Common myeloid progenitor, CD34-positive (primary cell): ENCODE measurements around the gene PWP1.
A peak's percentile ranks its signal among the peaks of the same experiment; 100 is the strongest.

Source experiments
- CTCF ChIA-PET: fragments of 350-600 bp; sonication (Branson Sonifier 250); formaldehyde crosslinking; loops from one replicate; lab custom pipeline; 2021; ENCODE audit warnings: antibody characterized with exemption; lab: Charles Lee
- POLR2A ChIA-PET: fragments of 350-600 bp; sonication (Branson Sonifier 250); formaldehyde crosslinking; loops from one replicate; lab custom pipeline; 2021; ENCODE audit warnings: antibody characterized with exemption; lab: Charles Lee
- DNase-seq, 3 donors: peaks; one replicate each; pipeline versions ENCODE4 v3.0.0 to v3.0.0-alpha.2; 2013
- H3K27ac ChIP-seq, 2 experiments: 1 replicate in 1 of 2; 2 replicates in 1 of 2; pipeline ENCODE4 v1.7.0; 2013; ENCODE audit warnings: inconsistent platforms in 2 of 2, low read length in 2 of 2, mild to moderate bottlenecking in 2 of 2, low read depth in 1 of 2, moderate library complexity in 1 of 2; ENCODE audit not compliant: severe bottlenecking in 2 of 2, insufficient read depth in 1 of 2, poor library complexity in 1 of 2
- H3K27me3 ChIP-seq, 5 experiments: replicated peaks in 2 of 5; 1 replicate in 3 of 5; 2 replicates in 2 of 5; pipeline versions ENCODE4 v1.6.1 to v1.7.0; 2013; ENCODE audit warnings: low read length in 4 of 5, mild to moderate bottlenecking in 2 of 5, moderate library complexity in 2 of 5, inconsistent platforms in 1 of 5; ENCODE audit not compliant: insufficient read depth in 5 of 5, control insufficient read depth in 4 of 5
- H3K36me3 ChIP-seq, 4 experiments: 1 replicate in 2 of 4; 2 replicates in 2 of 4; pipeline versions ENCODE4 v1.6.1 to v1.7.0; 2013; ENCODE audit warnings: low read length in 3 of 4, control low read depth in 1 of 4, mild to moderate bottlenecking in 1 of 4; ENCODE audit not compliant: control insufficient read depth in 4 of 4, insufficient read depth in 4 of 4
- H3K4me1 ChIP-seq, 4 experiments: 1 replicate in 3 of 4; 2 replicates in 1 of 4; pipeline versions ENCODE4 v1.6.1 to v1.7.1; 2013; ENCODE audit warnings: low read length in 3 of 4, mild to moderate bottlenecking in 3 of 4, control low read depth in 1 of 4, inconsistent platforms in 1 of 4, moderate library complexity in 1 of 4; ENCODE audit not compliant: control insufficient read depth in 4 of 4, insufficient read depth in 4 of 4; ENCODE audit errors: control extremely low read depth in 1 of 4
- H3K4me3 ChIP-seq, 7 experiments: 1 replicate in 4 of 7; 2 replicates in 3 of 7; pipeline versions ENCODE4 v1.5.1 to v1.7.0; 2013; ENCODE audit warnings: mild to moderate bottlenecking in 7 of 7, low read length in 6 of 7, moderate library complexity in 6 of 7, inconsistent platforms in 2 of 7, low read depth in 2 of 7, control low read depth in 1 of 7; ENCODE audit not compliant: insufficient read depth in 4 of 7, control insufficient read depth in 1 of 7; ENCODE audit errors: extremely low read depth in 1 of 7
- H3K9me3 ChIP-seq, 5 experiments: 1 replicate in 4 of 5; 2 replicates in 1 of 5; pipeline versions ENCODE4 v1.6.1 to v1.7.1; 2013; ENCODE audit warnings: low read length in 4 of 5, mild to moderate bottlenecking in 2 of 5, inconsistent platforms in 1 of 5, low read depth in 1 of 5, moderate library complexity in 1 of 5; ENCODE audit not compliant: control insufficient read depth in 4 of 5, insufficient read depth in 2 of 5; ENCODE audit errors: control extremely low read depth in 1 of 5
- WGBS: methylation state at CpG from one replicate; pipeline ENCODE4 v1.1.5; 2013; ENCODE audit not compliant: insufficient coverage; 5-methylcytosine and 5-hydroxymethylcytosine counted together

Gene PWP1

GRCh38 chr12:107759410-107759809, 73.8 kb downstream of the PWP1 start:
- Histone ChIP-seq H3K4me1 (peaks cover 14 to 29% (median 24%) of the 10 kb centered on the region in 4 experiments), H3K4me3 (peak overlapping the region in 5 of 7 experiments; percentile 79 to 95 (median 86)), H3K9me3 (peaks cover 0 to 2% (median 0%) of the 10 kb centered on the region in 5 experiments), H3K36me3 (peaks cover 7 to 28% (median 13%) of the 10 kb centered on the region in 4 experiments), H3K27ac (peak overlapping the region in 1 of 2 experiments; percentile 72), H3K27me3 (no peaks in the 10 kb centered on the region)
- DNase-seq, result peak in 2 of 3 donors; percentile 33 to 48
- CTCF ChIA-PET, result interaction anchor here (1.1 to 1.8 kb wide), 8 partner anchors 12 to 127 kb away, joined by 3 to 8 read pairs (median 4); no protein-coding TSS in a partner anchor
- WGBS, result 46% methylated on average over 2 of the region's 3 CpGs
- POLR2A ChIA-PET, result no interaction called here

- Histone ChIP-seq H3K9me3 (peaks cover 0 to 2% (median 0%) of the 10 kb centered on the region in 5 experiments), H3K36me3 (peaks cover 3 to 19% (median 9%) of the 10 kb centered on the region in 4 experiments), H3K27ac (peak overlapping the region in 1 of 2 experiments; percentile 72), H3K4me3 (peak overlapping the region; percentile 54 to 95 (median 86)), H3K27me3 (no peaks in the 10 kb centered on the region), H3K4me1 (peaks cover 14 to 29% (median 24%) of the 10 kb centered on the region in 4 experiments)
- ChIA-PET CTCF (interaction anchor here (0.8 to 1.6 kb wide), 3 partner anchors 18 to 152 kb away, joined by 3 to 5 read pairs (median 4); no protein-coding TSS in a partner anchor), POLR2A (no interaction called here)
- 4% methylated on average over 24 of the region's 30 CpGs for WGBS
- DNase-seq, result peak; percentile 17 to 57 (median 40)
Measured at GRCh38 chr12:107760207-107760808, 74.7 kb downstream of the PWP1 start.

- under 1% methylated on average over 77 of the region's 83 CpGs for WGBS
- H3K4me3 ChIP-seq, result peak within 1 kb of the TSS; percentile 76 to 95 (median 86)
- POLR2A ChIA-PET, result no interaction called here
Measured at GRCh38 chr12:107760809-107761501, 75.4 kb downstream of the PWP1 start, which contains the start of gene PRDM4. Gene PRDM4 (minus strand): TSS chr12:107761137. CDS start chr12:107760515, 622 bp downstream.

GRCh38 chr12:107761502-107761904, 75.9 kb downstream of the PWP1 start:
- Histone ChIP-seq H3K9me3 (peaks cover 0 to 2% (median 0%) of the 10 kb centered on the region in 5 experiments), H3K4me1 (peaks cover 14 to 29% (median 24%) of the 10 kb centered on the region in 4 experiments), H3K4me3 (peak overlapping the region; percentile 76 to 95 (median 86)), H3K27ac (peak overlapping the region in 1 of 2 experiments; percentile 30), H3K36me3 (peaks cover 3 to 8% (median 6%) of the 10 kb centered on the region in 4 experiments), H3K27me3 (peaks cover 0 to 3% (median 0%) of the 10 kb centered on the region in 5 experiments)
- ChIA-PET POLR2A (no interaction called here), CTCF (interaction anchor here (1.1 to 1.4 kb wide), 3 partner anchors 127 to 157 kb away, joined by 3 to 5 read pairs (median 3); no protein-coding TSS in a partner anchor)
- 4% methylated on average over 12 of the region's 12 CpGs for WGBS
- DNase-seq, result peak; percentile 22 to 41 (median 29)

More at GRCh38 chr12:107760809-107761501, 75.4 kb downstream of the PWP1 start, which contains the start of gene PRDM4:
- Histone ChIP-seq H3K9me3 (peaks cover 0 to 2% (median 0%) of the 10 kb centered on the region in 5 experiments), H3K27ac (peak within 1 kb of the TSS in 1 of 2 experiments; percentile 72), H3K4me1 (peaks cover 14 to 29% (median 24%) of the 10 kb centered on the region in 4 experiments), H3K27me3 (peaks cover 0 to 3% (median 0%) of the 10 kb centered on the region in 5 experiments), H3K36me3 (peaks cover 3 to 13% (median 8%) of the 10 kb centered on the region in 4 experiments)
- peak; percentile 93 to 97 (median 96) for DNase-seq
- CTCF ChIA-PET, result interaction anchor here (0.8 to 1.2 kb wide), 3 partner anchors 124 to 157 kb away, joined by 3 to 4 read pairs (median 3); no protein-coding TSS in a partner anchor
